ENCODE results near the gene USH1C. TPM values are rescaled to one million over a fixed set of nuclear protein-coding genes. Genes with fewer than 3 reads are reported as not detected.

The USH1C gene
- total RNA-seq, 4 donors from 2014 or later: not detected

DNA sequence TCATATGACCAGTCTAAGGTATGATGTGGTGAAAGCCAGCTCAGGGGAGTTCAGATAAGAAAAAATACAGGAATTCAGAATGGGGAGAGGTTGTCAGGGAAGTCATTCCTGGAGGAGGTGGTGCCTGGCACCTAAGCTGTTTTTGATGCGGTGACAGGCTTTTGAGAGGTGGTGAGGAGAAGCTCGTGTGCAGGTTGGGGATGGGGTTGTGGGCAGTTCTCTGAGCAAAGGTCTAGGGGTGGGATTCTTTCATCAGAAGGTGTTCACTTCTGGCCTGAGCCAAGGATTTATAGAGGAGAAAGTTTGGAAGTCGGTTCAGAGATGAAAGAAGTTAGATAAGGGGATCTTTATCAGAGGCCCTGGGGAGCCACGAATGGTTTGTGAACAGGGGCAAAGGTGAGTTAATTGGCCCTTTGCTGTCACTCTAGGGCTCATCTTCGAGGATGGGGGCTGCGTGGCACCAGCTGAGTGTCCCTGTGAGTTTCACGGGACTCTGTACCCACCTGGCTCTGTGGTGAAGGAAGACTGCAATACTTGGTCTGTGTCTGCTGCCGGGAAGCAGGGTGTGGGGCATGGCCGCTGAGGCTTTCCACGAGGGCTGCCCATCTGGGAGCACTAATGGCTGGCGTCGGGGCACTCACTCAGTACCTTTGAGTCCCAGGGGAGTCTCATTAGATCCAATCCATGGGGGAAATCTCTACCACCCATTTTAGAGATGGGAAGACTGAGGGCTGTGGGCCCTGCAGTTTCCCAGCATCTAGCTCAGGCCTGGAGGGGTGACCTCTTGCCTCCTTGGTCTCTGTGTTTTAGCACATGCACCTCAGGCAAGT lies 16.3 kb upstream of the USH1C start:
- H3K27ac ChIP-seq (replicated peaks in 1 of 4): no peak overlapping the region
- DNase-seq (ENCODE audit: extremely low spot score): no peak
- no peak overlapping the region for H3K4me3 ChIP-seq
- H3K27me3 ChIP-seq: peaks cover 0 to 36% (median 0%) of the 10 kb centered on the region in 4 donors
- no peaks in the 10 kb centered on the region for H3K4me1 ChIP-seq
- intact Hi-C loops (cut with DNase I): no loop called here
- no peak for TF ChIP-seq POLR2A (IDR thresholded peaks at IDR 0.05; ENCODE audit: low read depth)
- no peak for TF ChIP-seq POLR2AphosphoS5 (IDR thresholded peaks at IDR 0.05)
- TF ChIP-seq EP300 (IDR thresholded peaks at IDR 0.05): no peak
- no peak for TF ChIP-seq CTCF (IDR thresholded peaks at IDR 0.05)
- WGBS: 59% methylated on average over 9 of the region's 12 CpGs
- no peaks in the 10 kb centered on the region for H3K9me3 ChIP-seq
- H3K36me3 ChIP-seq: no peaks in the 10 kb centered on the region

- H3K27ac ChIP-seq (replicated peaks in 1 of 4): no peak overlapping the region
- intact Hi-C loops (cut with DNase I): no loop called here
- no peak overlapping the region for H3K4me3 ChIP-seq
- no peaks in the 10 kb centered on the region for H3K9me3 ChIP-seq
- H3K4me1 ChIP-seq: no peaks in the 10 kb centered on the region
- WGBS: 74% methylated on average over 7 of the region's 9 CpGs
- H3K27me3 ChIP-seq: peaks cover 0 to 36% (median 0%) of the 10 kb centered on the region in 4 donors
- no peaks in the 10 kb centered on the region for H3K36me3 ChIP-seq
- no peak for DNase-seq (ENCODE audit: extremely low spot score)
- no peak for TF ChIP-seq EP300 (IDR thresholded peaks at IDR 0.05)
These were observed 15.3 kb upstream of the USH1C start for GRCh38 chr11:17559341-17560087.

GRCh38 chr11:17558916-17559315 lies 14.7 kb upstream of the USH1C start:
- Histone ChIP-seq H3K4me3 (no peak overlapping the region), H3K27ac (replicated peaks in 1 of 4) (no peak overlapping the region), H3K36me3 (no peaks in the 10 kb centered on the region), H3K4me1 (no peaks in the 10 kb centered on the region), H3K9me3 (no peaks in the 10 kb centered on the region), H3K27me3 (peaks cover 0 to 36% (median 0%) of the 10 kb centered on the region in 4 donors)
- TF ChIP-seq POLR2A (IDR thresholded peaks at IDR 0.05; ENCODE audit: low read depth) (no peak), CTCF (IDR thresholded peaks at IDR 0.05) (no peak), POLR2AphosphoS5 (IDR thresholded peaks at IDR 0.05) (no peak), EP300 (IDR thresholded peaks at IDR 0.05) (no peak)
- no peak for DNase-seq (ENCODE audit: extremely low spot score)
- intact Hi-C loops (cut with DNase I): no loop called here
- 38% methylated on average over 3 of the region's 9 CpGs for WGBS

DNA sequence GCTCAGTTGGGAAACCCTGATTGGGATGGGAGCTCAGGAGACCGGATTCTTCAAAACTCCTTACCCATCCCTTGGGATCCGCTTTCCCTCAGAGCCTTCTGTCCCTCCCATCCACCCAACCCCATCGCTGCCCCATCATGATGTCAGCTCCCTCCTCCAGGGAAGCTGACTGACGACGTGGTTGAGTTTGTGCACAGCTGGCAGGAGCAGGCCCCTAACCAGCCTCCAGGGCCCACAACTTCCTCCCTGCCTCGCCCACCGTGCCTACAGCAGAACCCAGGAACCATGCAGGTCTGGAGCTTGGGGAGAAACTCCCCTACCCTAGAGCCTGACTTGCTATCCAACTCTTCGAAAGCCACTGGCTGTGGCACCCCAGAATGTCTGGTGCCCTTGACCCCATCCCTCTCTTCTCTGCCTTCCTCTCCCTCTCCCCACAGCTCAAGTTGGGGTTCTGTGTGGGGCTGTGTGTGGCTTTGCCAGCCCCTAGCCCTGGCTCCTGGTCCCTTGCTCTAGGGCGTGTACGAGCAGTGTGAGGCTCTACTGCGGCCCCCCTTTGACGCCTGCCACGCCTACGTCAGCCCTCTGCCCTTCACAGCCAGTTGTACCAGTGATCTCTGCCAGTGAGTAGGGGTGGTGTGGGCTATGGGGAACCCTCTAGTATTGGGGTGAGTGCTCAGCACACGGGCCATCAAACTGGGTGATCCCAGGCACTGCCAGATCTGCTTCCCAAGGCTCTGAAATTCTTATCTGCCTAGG lies 14.0 kb upstream of the USH1C start:
- H3K9me3 ChIP-seq: no peaks in the 10 kb centered on the region
- 90% methylated on average over 8 of the region's 15 CpGs for WGBS
- H3K4me3 ChIP-seq: no peak overlapping the region
- TF ChIP-seq POLR2A (IDR thresholded peaks at IDR 0.05; ENCODE audit: low read depth) (no peak), POLR2AphosphoS5 (IDR thresholded peaks at IDR 0.05) (no peak)
- peaks cover 0 to 38% (median 0%) of the 10 kb centered on the region in 4 donors for H3K27me3 ChIP-seq
- no peaks in the 10 kb centered on the region for H3K4me1 ChIP-seq
- intact Hi-C loops (cut with DNase I): no loop called here
- H3K36me3 ChIP-seq: no peaks in the 10 kb centered on the region
- H3K27ac ChIP-seq (replicated peaks in 1 of 4): no peak overlapping the region
- DNase-seq (ENCODE audit: extremely low spot score): no peak

DNA sequence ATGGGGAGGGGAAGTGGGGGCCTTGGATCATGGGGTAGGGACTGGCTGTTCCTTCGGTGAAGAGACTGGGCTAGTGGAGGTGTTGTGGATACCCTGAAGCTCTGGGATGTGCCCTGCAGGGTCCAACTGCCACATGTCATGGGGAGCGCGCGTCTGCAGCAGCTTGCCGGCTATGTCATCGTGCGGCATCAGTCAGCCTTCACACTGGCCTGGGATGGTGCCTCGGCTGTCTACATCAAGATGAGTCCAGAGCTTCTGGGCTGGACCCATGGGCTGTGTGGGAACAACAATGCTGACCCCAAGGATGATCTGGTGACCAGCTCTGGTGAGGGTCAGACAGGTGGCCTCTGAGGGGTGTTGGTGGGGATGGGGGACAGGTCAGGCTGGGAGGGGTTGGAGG lies 12.8 kb upstream of the USH1C start:
- no peak overlapping the region for H3K27ac ChIP-seq (replicated peaks in 1 of 4)
- WGBS: 83% methylated on average over 1 of the region's 8 CpGs
- intact Hi-C loops (cut with DNase I): no loop called here
- no peaks in the 10 kb centered on the region for H3K36me3 ChIP-seq
- H3K4me3 ChIP-seq: no peak overlapping the region
- H3K9me3 ChIP-seq: no peaks in the 10 kb centered on the region
- no peak for DNase-seq (ENCODE audit: extremely low spot score)
- H3K4me1 ChIP-seq: no peaks in the 10 kb centered on the region
- TF ChIP-seq POLR2AphosphoS5 (IDR thresholded peaks at IDR 0.05) (no peak), EP300 (IDR thresholded peaks at IDR 0.05) (no peak), POLR2A (IDR thresholded peaks at IDR 0.05; ENCODE audit: low read depth) (no peak), CTCF (IDR thresholded peaks at IDR 0.05) (no peak)
- peaks cover 0 to 50% (median 0%) of the 10 kb centered on the region in 4 donors for H3K27me3 ChIP-seq
